Pericardium fibroblast (primary cell): Measurements from ENCODE around the gene ANKRD34A. TPM values are rescaled to one million over a fixed set of nuclear protein-coding genes. Genes with fewer than 3 reads are reported as not detected.

ENCODE experiments used
- total RNA-seq: library from RNA; depleted of rRNA; stranded (reverse); fragments of >200 nt; gene quantifications from 2 replicates; pipeline ENCODE4 v1.2.3, GENCODE V29; 2015

ANKRD34A gene
- total RNA-seq, result 0.85 and 1.6 TPM in 2 replicates

DNA sequence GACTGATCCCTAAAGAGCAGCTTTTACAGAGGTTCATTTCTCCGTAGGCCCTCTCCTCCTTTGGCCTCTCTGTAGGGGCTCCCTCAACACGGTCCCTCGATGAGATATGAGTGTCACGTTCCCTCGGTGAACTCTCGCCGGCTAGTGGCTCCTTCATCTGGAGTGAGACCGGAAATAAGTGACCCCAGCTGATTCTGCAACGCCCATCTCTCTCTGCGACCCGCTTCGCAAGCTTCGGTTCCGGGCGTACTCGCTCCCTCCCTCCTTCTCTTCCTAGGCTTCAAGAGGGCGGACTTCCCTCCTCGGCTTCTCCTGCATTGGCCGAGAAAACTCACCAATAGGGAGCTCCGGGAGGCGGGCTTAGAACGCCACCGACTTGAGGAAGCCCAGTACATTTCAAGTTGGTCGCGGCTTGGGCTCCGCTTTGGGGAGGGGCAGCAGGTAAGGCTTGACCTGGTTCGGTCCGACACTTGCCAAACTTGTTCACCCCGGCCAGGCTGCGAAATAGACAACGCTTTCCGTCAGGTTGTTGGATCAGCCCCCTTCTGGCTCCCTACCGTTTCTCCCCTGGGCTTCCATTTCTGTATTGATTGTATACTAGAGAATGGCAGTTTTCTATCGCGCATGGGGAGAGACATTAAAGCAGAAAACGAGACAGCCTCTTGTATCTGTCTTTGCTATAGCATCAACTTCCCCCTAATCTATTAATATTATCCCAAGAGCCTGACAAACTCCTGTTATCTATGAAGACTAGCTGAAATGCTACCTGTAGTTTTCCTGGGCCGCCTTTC lies at the start of gene ANKRD34A, which contains the start of gene POLR3GL:
TSS of gene ANKRD34A (minus strand) at position 248 of the 791 bp plus-strand sequence. CDS start 2,816 bp downstream, outside the sequence.
TSS of gene POLR3GL (plus strand) at position 363 of the 791 bp plus-strand sequence. CDS start 10,176 bp downstream, outside the sequence.

DNA sequence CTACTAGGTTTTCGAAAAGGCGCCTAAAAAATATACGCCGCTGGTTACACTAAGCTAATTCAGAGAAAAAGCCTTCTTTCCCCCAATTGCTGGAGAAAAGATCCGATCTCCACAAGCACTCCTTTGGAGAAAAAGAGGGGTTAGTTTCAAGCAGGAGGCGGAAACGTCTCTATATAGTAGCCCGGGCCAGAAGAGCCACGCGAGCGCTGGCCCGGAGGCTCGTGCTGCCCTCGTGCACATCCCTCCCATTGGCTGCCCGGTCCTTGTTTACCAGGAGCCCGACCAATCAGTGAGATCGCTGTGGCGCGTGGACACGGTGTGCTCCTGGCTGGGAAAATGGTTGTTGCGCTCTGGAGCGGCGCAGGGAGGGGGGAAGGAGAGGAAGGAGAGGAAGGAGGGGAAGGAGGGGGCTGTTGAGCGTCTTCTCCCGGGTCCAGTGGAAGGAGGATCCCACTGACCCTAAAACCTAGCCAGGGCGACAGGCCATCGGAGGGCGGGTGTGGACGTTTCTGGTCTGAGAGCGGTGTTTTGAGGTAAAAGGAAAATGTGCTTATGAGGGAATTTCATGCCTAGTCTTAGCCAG lies 32.1 kb upstream of the ANKRD34A start, which contains the start of gene TXNIP:
TSS of gene TXNIP (minus strand) at position 147 of the 583 bp plus-strand sequence. CDS start 313 bp downstream, outside the sequence.

DNA sequence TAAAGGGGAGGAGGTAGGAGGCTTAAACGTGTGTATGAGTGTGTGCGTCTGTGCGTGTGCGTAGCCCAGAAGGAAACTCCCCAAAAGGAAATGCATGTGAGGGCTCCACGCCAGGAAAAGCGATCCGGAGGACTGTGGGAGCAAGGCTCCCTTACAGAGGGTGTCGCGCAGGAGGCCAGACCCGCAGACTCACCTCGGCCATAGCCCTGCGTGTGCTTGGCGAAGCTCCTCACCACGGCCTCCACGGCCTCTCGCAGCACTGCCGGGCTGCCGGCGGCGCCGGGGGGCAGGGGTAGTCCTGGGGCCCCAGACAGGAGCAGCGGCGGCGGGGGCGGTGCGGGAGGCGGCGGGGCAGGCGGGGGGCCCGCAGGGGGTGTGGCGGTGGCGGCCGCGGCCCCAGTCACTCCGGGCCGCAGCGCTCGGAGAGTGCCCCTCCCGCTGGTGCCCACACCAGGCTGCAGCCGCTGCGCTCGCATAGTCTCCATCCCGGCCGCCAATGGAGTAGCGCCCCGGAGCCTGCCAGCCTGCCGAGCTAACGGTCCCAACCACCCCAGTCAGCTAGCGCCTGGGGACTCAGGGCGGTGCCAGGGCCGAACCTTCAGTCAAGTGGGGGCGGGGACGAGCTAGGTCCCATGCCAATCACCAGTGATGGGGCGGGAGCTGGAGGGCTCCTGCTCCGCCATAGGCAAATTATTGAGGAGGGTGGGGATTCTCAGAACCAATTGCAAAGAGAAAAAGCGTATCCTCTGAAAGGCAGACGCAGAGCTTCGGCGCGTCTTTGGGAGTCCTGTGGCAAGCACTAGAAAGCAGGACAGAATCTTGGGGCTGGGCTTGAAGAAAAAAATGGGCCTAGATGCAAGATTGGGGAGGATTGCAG lies 6.7 kb downstream of the ANKRD34A start, which contains the start of gene LIX1L:
TSS of gene LIX1L (minus strand) at position 575 of the 877 bp plus-strand sequence. CDS start at position 485, 90 bp downstream.

DNA sequence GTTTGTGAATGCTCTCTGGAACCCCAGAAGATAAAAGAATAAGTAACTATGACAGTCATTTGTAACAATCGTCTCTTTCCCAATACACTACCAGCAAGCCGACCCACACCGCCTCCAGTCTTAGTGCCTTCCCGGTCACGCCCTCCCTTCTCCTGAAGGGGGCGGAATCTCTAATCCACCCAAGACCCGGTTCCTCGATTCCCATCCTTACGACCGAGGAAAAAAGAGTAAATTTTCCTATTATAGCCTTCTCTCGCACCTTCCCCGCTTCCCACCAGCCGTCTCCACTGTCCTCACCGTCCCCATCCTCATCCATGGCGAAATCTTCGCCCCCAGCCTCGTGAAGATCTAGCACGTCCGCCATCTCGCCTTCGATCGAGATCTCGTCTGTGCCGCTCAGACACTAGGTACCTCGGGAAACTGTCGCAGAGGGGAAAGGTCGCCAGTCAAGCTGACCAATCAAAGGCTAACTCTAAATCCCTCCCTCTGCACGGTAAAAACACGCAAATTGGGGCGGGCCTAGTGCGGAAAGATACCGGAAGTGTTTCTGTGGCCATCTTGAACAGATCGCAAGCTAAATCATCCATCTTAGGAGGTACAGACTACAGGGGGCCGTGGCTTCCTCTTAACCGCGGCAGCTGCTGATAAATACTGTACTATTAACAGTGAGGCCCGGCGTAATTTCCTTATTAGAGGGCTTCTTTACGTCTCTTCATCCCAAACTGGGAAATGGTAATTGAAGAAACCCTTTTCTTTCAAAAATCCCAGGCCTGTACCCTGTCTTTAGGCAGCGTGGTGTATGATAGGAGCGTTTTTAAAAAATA lies 37.1 kb downstream of the ANKRD34A start, which contains the start of gene RBM8A:
TSS of gene RBM8A (minus strand) at position 422 of the 824 bp plus-strand sequence. CDS start at position 364, 58 bp downstream.

DNA sequence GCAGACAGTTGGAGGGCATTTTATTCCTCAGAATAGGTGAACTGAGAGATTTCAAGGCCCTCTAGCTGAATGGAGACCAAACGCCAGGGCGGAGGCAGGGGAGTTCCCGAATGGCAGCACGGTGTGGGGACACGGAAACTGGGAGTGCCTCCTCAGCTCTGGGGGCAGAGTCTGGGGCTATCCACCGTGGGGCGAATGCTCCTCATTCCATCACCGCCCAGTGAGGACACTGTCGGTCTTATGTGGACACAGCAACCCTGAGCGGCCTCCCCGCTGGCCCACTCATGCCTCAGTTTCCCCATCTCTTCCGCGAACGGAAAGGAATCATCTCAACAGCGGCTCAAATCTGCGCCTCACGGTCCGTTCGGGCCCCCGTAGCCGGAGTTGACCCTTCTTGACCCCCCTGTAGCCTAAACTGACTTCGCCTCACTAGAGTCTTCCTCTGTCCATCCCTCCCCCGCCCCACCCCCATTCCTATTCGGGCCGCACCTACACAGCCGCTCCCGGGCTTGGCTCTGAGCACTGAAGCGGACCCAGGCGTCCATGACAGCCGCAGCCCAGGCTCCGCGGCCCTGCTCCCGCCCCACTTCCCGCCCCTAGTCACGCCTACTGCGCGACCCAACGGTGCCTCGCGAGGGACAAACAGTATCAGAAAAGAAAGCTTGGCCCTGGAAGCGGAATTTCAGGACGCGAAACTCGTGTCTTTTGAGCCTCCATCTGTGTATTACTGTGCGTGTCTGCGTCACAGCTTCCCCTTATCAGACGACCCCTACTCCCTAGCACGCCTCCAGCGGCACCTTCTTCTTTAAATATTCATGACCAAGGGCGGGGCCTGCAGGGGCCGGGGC lies 46.0 kb downstream of the ANKRD34A start, which contains the start of gene PEX11B:
TSS of gene PEX11B (minus strand) at position 574 of the 848 bp plus-strand sequence. CDS start at position 545, 29 bp downstream.

Other genes starting within 250 kb of the ANKRD34A start
- gene CD160, start 245.1 kb downstream of the ANKRD34A start, total RNA-seq, result not detected in 2 replicates
- gene RNF115, start 140.5 kb downstream of the ANKRD34A start, total RNA-seq, result 6.3 and 8.3 TPM in 2 replicates
- 27.4 and 30.6 TPM in 2 replicates for gene POLR3C, start 140.4 kb downstream of the ANKRD34A start, total RNA-seq
- gene NUDT17, start 118.9 kb downstream of the ANKRD34A start, total RNA-seq, result 0.12 and 1.3 TPM in 2 replicates
- 23.6 and 30.9 TPM in 2 replicates for gene PIAS3, start 105.5 kb downstream of the ANKRD34A start, total RNA-seq
- 0.47 and 4.1 TPM in 2 replicates for gene ANKRD35, start 78.7 kb downstream of the ANKRD34A start, total RNA-seq
- 6.8 and 15.2 TPM in 2 replicates for gene ITGA10, start 54.5 kb downstream of the ANKRD34A start, total RNA-seq
- 18.6 and 22.4 TPM in 2 replicates for gene PEX11B, start 45.9 kb downstream of the ANKRD34A start, total RNA-seq
- 59.6 and 92.0 TPM in 2 replicates for gene RBM8A, start 37.1 kb downstream of the ANKRD34A start, total RNA-seq
- 35.9 and 37.1 TPM in 2 replicates for gene LIX1L, start 6.6 kb downstream of the ANKRD34A start, total RNA-seq
- 19.5 and 19.7 TPM in 2 replicates for gene POLR3GL, start 115 bp upstream of the ANKRD34A start, total RNA-seq
- gene TXNIP, start 32.0 kb upstream of the ANKRD34A start, total RNA-seq, result 303 and 594 TPM in 2 replicates
- 0.17 TPM in 1 of 2 replicates, not detected in the other for gene HJV, start 57.2 kb upstream of the ANKRD34A start, total RNA-seq
- gene NBPF10, start 180.2 kb upstream of the ANKRD34A start, total RNA-seq, result 1.3 and 2.0 TPM in 2 replicates